ENCODE data around the gene TNRC6A.
"Not testable (repeated sequence)": the region's sequence is repeated elsewhere in the genome, so short reads cannot be mapped to it uniquely, and the experiment has no call there.

GRCh38 chr16:24742610-24743009, 13.2 kb downstream of the TNRC6A start:
- TF ChIP-seq CTCF, EP300, POLR2AphosphoS5, POLR2A (IDR thresholded peaks at IDR 0.05): not testable (repeated sequence)
